Activated naive CD4-positive, alpha-beta T cell treated with anti-CD3 and anti-CD28 coated beads, Interleukin-2, amount 10 ng/mL, durations not matched to agents 5 hours and 36 hours (primary cell): ENCODE results near the gene ZC3H8. TPM values are rescaled to one million over a fixed set of nuclear protein-coding genes. Genes with fewer than 3 reads are reported as not detected.

Experiments
- total RNA-seq, 2 experiments: library from RNA; stranded (reverse); gene quantifications; one replicate each; pipeline ENCODE4 v1.2.3, GENCODE V29; 2021

Gene ZC3H8
- 10 to 100 TPM; 16.8 to 19.2 TPM for total RNA-seq

DNA sequence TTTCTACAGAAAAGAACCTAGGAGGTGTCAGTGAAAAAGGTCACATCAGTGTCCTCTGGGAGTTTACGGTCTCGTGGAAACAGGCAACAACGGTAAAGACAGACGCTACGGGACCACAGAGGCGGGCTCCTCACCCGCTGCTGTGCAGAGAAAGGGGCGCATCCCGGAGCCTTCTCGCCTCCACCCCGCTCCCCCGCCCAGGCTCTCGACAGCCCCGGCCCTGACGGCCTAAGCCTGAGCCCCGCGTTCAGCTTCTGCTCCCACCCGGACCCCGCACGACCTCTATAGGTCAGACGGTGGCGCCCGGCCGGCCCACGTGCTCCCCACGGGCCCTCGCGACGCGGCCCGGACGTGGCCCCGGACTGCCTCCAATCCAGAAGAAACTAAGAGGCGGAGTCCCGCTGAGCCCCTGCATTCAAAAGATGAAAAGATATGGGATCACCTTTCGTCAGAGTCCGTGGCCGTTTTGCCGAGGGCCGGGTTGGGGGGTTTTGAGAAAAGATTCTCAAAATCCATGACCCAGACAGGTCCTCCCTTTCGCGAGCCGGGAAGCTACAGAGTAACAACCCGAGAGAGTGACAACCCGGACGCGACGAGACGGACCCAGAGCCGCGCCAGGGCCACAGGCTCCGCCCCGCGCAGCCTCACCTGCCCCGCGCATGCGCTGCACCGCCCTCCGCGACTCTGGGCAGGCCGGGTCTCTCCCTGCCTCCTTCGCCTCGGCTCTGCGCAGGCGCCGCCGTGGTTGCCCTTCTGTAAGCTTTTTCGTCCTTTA, at the start of gene ZC3H8:
Gene ZC3H8, minus strand, starts transcription at position 577 of the 775 bp plus-strand sequence. Its CDS starts 61 bp downstream, at position 516.

DNA sequence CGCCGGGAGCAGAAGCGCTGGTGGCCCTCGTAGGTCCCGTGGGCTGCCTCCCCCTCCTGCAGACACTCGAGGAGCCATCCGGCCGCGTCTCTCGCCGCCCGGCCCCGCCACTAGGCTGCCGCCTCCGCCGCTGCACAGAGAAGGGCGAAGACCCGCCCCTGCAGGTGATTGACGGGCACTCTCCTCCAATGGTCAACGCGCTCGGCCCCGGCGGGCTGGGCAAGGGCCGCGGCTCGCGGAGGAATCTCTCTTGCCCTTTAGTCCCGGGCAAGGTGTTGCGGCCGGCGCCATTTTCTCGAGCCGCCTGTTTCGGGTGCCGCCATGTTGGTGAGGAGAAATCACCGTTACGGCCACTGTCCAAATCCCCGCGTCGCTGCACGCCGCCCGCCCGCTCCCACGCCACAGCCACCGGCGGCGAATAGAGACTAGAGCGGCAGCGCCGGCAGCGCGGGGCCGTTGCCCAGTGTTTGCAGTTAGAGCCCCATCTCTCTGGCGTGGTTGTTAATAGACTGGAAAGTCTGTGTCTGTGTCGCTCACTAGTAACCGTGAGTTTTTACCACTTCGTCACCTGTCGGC, 20.6 kb upstream of the ZC3H8 start, which contains the start of gene ZC3H6:
Gene ZC3H6, plus strand, starts transcription at position 287 of the 576 bp plus-strand sequence. CDS start 398 bp downstream, outside the sequence.

Other genes starting within 250 kb of the ZC3H8 start
- 10 to 100 TPM; 19.7 to 22.1 TPM for gene TMEM87B, start 199.8 kb downstream of the ZC3H8 start, total RNA-seq
- gene FBLN7, start 116.7 kb downstream of the ZC3H8 start, total RNA-seq = 10 to 100 TPM; 17.3 to 17.8 TPM
- 10 to 100 TPM; 14.7 to 16.4 TPM for gene ZC3H6, start 20.6 kb upstream of the ZC3H8 start, total RNA-seq
- 1 to 10 TPM; 8.9 to 9.0 TPM for gene RGPD8, start 178.6 kb upstream of the ZC3H8 start, total RNA-seq
- gene TTL, start 227.1 kb upstream of the ZC3H8 start, total RNA-seq = 10 to 100 TPM; 29.5 TPM